Peyer's patch (tissue), 4 donors: ENCODE results near the gene CTNNA1. TPM values are rescaled to one million over a fixed set of nuclear protein-coding genes. Genes with fewer than 3 reads are reported as not detected.

Experiments
- DNase-seq, 3 donors: peaks; one replicate each; pipeline ENCODE4 v3.0.0-alpha.2; 2017 to 2019
- H3K27ac ChIP-seq, 4 donors: fragments of 200-600 bp; sonication (generic); one replicate each; pipeline ENCODE4 v1.5.1; 2016 to 2019
- H3K27me3 ChIP-seq, 2 donors: fragments of 200-600 bp; sonication (generic); one replicate each; pipeline ENCODE4 v1.5.1; 2019
- H3K36me3 ChIP-seq, 3 donors: fragments of 200-600 bp; sonication (generic); one replicate each; pipeline ENCODE4 v1.5.1; 2016 to 2019
- H3K4me1 ChIP-seq, 4 donors: fragments of 200-600 bp; sonication (generic); one replicate each; pipeline ENCODE4 v1.5.1; 2016 to 2019
- H3K4me3 ChIP-seq, 4 donors: fragments of 200-600 bp; sonication (generic); 1 replicate in 3 of 4; 2 replicates in 1 of 4; pipeline ENCODE4 v1.5.1; 2016 to 2019; ENCODE audit warnings: mild to moderate bottlenecking in 1 of 4
- H3K9me3 ChIP-seq, 4 donors: fragments of 200-600 bp; sonication (generic); one replicate each; pipeline ENCODE4 v1.5.1; 2016 to 2019; ENCODE audit warnings: mild to moderate bottlenecking in 1 of 4
- CTCF ChIP-seq, 6 experiments: fragments of 450-650 bp in 4 of 6; fragments of 200-600 bp in 2 of 6; sonication (generic) in 1 of 6; IDR thresholded peaks; one replicate each; pipeline ENCODE4 v1.5.1; 2017 to 2019; ENCODE audit warnings: antibody characterized with exemption in 6 of 6, mild to moderate bottlenecking in 3 of 6, moderate library complexity in 1 of 6
- POLR2A ChIP-seq, 2 donors: fragments of 450-650 bp; IDR thresholded peaks; one replicate each; pipeline ENCODE4 v1.5.1; 2017; ENCODE audit warnings: antibody characterized with exemption in 2 of 2, mild to moderate bottlenecking in 2 of 2, moderate library complexity in 2 of 2
- total RNA-seq, 4 donors: library from RNA; depleted of rRNA; stranded (reverse); fragments of >200 nt; gene quantifications; one replicate each; pipeline ENCODE4 v1.1.0, GENCODE V29; 2016

Gene CTNNA1
- total RNA-seq, 4 donors from 2014 or later, result 351 to 516 (median 369) TPM

DNA sequence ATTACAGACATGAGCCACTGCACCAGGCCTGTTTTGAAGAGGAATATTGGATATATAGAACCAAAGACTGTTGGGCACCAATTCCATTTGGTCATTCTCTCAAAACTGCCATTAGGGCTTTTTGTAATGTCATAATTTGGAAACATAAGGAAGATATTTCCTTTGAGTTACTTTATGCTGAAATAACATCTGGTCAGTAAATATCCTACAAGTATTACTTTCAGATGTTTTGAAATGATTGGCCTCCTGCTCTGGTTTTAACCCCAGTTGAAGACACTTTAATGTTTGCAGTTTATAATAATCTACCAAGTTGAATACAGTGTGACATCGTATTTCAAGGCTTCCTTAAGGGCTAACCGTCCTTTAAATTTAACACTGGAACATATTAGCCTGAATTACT, 88.3 kb downstream of the CTNNA1 start:
- TF ChIP-seq POLR2A (IDR thresholded peaks at IDR 0.05) (no peak), CTCF (IDR thresholded peaks at IDR 0.05) (no peak)
- Histone ChIP-seq H3K4me1 (peaks cover 0 to 10% (median 0%) of the 10 kb centered on the region in 4 donors), H3K36me3 (no peaks in the 10 kb centered on the region), H3K9me3 (no peaks in the 10 kb centered on the region), H3K27me3 (no peaks in the 10 kb centered on the region), H3K27ac (no peak overlapping the region), H3K4me3 (no peak overlapping the region)
- no peak for DNase-seq

DNA sequence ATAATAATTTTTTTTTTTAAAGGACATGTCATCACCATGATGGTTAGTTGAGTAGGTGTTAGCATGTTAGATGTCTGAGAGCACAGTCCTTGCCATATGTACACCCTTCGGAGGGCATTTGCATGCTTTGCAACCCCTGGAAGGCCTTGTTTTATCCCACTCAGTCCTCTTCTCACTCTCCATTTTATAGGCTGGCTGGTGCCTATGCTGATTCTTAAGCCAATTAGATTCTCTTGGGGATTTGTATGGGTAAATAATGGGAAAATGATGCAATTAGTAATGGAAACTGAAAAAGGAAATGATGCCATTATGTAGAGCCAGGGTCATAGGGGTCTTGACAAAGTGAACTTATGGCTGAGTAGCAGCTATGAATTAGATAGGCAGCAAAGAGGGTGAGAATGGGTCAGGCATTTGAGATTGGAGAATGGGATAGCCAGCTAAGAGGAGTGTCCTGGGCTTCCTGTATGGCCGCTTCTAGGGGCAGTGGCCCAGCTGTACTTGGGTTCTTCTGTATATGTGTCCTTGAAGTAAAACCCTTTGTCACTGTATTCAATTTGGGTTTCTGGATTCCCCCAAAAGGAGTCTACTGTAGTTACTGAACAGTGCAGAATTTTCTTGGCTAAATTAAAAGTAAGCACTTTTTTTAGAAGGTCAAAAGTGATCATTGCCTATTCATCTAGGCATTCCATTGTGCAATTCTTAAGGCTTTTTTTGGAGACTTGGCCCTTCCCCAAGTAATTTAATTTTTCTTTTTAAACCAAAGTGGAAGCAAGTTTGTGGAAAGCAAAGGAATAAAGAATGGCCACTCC, 90.3 kb downstream of the CTNNA1 start:
- DNase-seq, result no peak
- TF ChIP-seq CTCF (IDR thresholded peaks at IDR 0.05), result no peak
- no peak for TF ChIP-seq POLR2A (IDR thresholded peaks at IDR 0.05)
- Histone ChIP-seq H3K27me3 (no peaks in the 10 kb centered on the region), H3K27ac (no peak overlapping the region), H3K4me3 (no peak overlapping the region), H3K4me1 (peaks cover 0 to 10% (median 0%) of the 10 kb centered on the region in 4 donors), H3K36me3 (no peaks in the 10 kb centered on the region), H3K9me3 (no peaks in the 10 kb centered on the region)

GRCh38 chr5:138844125-138844461, 90.9 kb downstream of the CTNNA1 start:
- DNase-seq, result no peak

GRCh38 chr5:138844812-138845513, 91.7 kb downstream of the CTNNA1 start:
- Histone ChIP-seq H3K27ac (no peak overlapping the region), H3K9me3 (no peaks in the 10 kb centered on the region), H3K36me3 (no peaks in the 10 kb centered on the region), H3K27me3 (no peaks in the 10 kb centered on the region), H3K4me3 (no peak overlapping the region), H3K4me1 (peaks cover 0 to 10% (median 0%) of the 10 kb centered on the region in 4 donors)
- DNase-seq, result no peak
- TF ChIP-seq POLR2A (IDR thresholded peaks at IDR 0.05) (no peak), CTCF (IDR thresholded peaks at IDR 0.05) (no peak)

More at GRCh38 chr5:138844125-138844461, 90.9 kb downstream of the CTNNA1 start:
- Histone ChIP-seq H3K4me1 (peaks cover 0 to 10% (median 0%) of the 10 kb centered on the region in 4 donors), H3K36me3 (no peaks in the 10 kb centered on the region), H3K27me3 (no peaks in the 10 kb centered on the region), H3K27ac (no peak overlapping the region), H3K4me3 (no peak overlapping the region), H3K9me3 (no peaks in the 10 kb centered on the region)
- TF ChIP-seq CTCF (IDR thresholded peaks at IDR 0.05) (no peak), POLR2A (IDR thresholded peaks at IDR 0.05) (no peak)

- H3K4me1 ChIP-seq, result no peaks in the 10 kb centered on the region
- TF ChIP-seq CTCF (IDR thresholded peaks at IDR 0.05) (no peak), POLR2A (IDR thresholded peaks at IDR 0.05) (no peak)
- no peak for DNase-seq
These were observed 96.2 kb downstream of the CTNNA1 start for GRCh38 chr5:138849439-138849838.

More at GRCh38 chr5:138849439-138849838, 96.2 kb downstream of the CTNNA1 start:
- no peak overlapping the region for H3K4me3 ChIP-seq
- no peak overlapping the region for H3K27ac ChIP-seq
- H3K27me3 ChIP-seq, result no peaks in the 10 kb centered on the region
- no peaks in the 10 kb centered on the region for H3K9me3 ChIP-seq
- H3K36me3 ChIP-seq, result no peaks in the 10 kb centered on the region
